ENCODE results near the gene ZSWIM3.
"Not testable (repeated sequence)": the region's sequence is repeated elsewhere in the genome, so short reads cannot be mapped to it uniquely, and the experiment has no call there.

The ZSWIM3 gene

GRCh38 chr20:45866454-45866853, 9.0 kb downstream of the ZSWIM3 start:
- no peak overlapping the region for H3K27ac ChIP-seq (ENCODE audit: low read length)
- no peak overlapping the region for H3K4me3 ChIP-seq (ENCODE audit: low read length)
- H3K9me3 ChIP-seq (ENCODE audit: control insufficient read depth, low read depth, low read length) = no peaks in the 10 kb centered on the region
- H3K27me3 ChIP-seq (ENCODE audit: control insufficient read depth, insufficient read depth, low read length) = no peaks in the 10 kb centered on the region
- H3K4me1 ChIP-seq (ENCODE audit: control insufficient read depth, low read depth, low read length) = no peaks in the 10 kb centered on the region
- H3K9ac ChIP-seq (ENCODE audit: low read length) = no peak overlapping the region
- no peaks in the 10 kb centered on the region for H3K36me3 ChIP-seq (ENCODE audit: control insufficient read depth, low read depth, low read length)

GRCh38 chr20:45867136-45867818, 9.9 kb downstream of the ZSWIM3 start:
- no peaks in the 10 kb centered on the region for H3K9me3 ChIP-seq (ENCODE audit: control insufficient read depth, low read depth, low read length)
- H3K27me3 ChIP-seq (ENCODE audit: control insufficient read depth, insufficient read depth, low read length) = no peaks in the 10 kb centered on the region
- no peak overlapping the region for H3K9ac ChIP-seq (ENCODE audit: low read length)
- H3K4me1 ChIP-seq (ENCODE audit: control insufficient read depth, low read depth, low read length) = no peaks in the 10 kb centered on the region
- no peak overlapping the region for H3K27ac ChIP-seq (ENCODE audit: low read length)
- no peaks in the 10 kb centered on the region for H3K36me3 ChIP-seq (ENCODE audit: control insufficient read depth, low read depth, low read length)
- no peak overlapping the region for H3K4me3 ChIP-seq (ENCODE audit: low read length)

GRCh38 chr20:45867819-45868176, 10.4 kb downstream of the ZSWIM3 start:
- H3K27me3 ChIP-seq (ENCODE audit: control insufficient read depth, insufficient read depth, low read length) = no peaks in the 10 kb centered on the region
- H3K4me1 ChIP-seq (ENCODE audit: control insufficient read depth, low read depth, low read length) = no peaks in the 10 kb centered on the region
- H3K9ac ChIP-seq (ENCODE audit: low read length) = no peak overlapping the region
- no peaks in the 10 kb centered on the region for H3K9me3 ChIP-seq (ENCODE audit: control insufficient read depth, low read depth, low read length)
- H3K27ac ChIP-seq (ENCODE audit: low read length) = no peak overlapping the region
- no peak overlapping the region for H3K4me3 ChIP-seq (ENCODE audit: low read length)
- H3K36me3 ChIP-seq (ENCODE audit: control insufficient read depth, low read depth, low read length) = no peaks in the 10 kb centered on the region

- Histone ChIP-seq H3K27ac (ENCODE audit: low read length) (no peak overlapping the region), H3K4me1 (ENCODE audit: control insufficient read depth, low read depth, low read length) (no peaks in the 10 kb centered on the region), H3K9me3 (ENCODE audit: control insufficient read depth, low read depth, low read length) (no peaks in the 10 kb centered on the region), H3K9ac (ENCODE audit: low read length) (no peak overlapping the region), H3K27me3 (ENCODE audit: control insufficient read depth, insufficient read depth, low read length) (no peaks in the 10 kb centered on the region), H3K36me3 (ENCODE audit: control insufficient read depth, low read depth, low read length) (no peaks in the 10 kb centered on the region), H3K4me3 (ENCODE audit: low read length) (no peak overlapping the region)
Measured at GRCh38 chr20:45872626-45873025, 15.2 kb downstream of the ZSWIM3 start.

GRCh38 chr20:45873409-45874103, 16.1 kb downstream of the ZSWIM3 start:
- H3K27me3 ChIP-seq (ENCODE audit: control insufficient read depth, insufficient read depth, low read length) = no peaks in the 10 kb centered on the region
- H3K9ac ChIP-seq (ENCODE audit: low read length) = no peak overlapping the region
- peaks cover 6% of the 10 kb centered on the region for H3K36me3 ChIP-seq (ENCODE audit: control insufficient read depth, low read depth, low read length)
- H3K9me3 ChIP-seq (ENCODE audit: control insufficient read depth, low read depth, low read length) = no peaks in the 10 kb centered on the region
- H3K4me1 ChIP-seq (ENCODE audit: control insufficient read depth, low read depth, low read length) = no peaks in the 10 kb centered on the region
- no peak overlapping the region for H3K27ac ChIP-seq (ENCODE audit: low read length)
- no peak overlapping the region for H3K4me3 ChIP-seq (ENCODE audit: low read length)

- H3K27ac ChIP-seq (ENCODE audit: low read length); H3K9ac ChIP-seq (ENCODE audit: low read length); H3K4me1 ChIP-seq (ENCODE audit: control insufficient read depth, low read depth, low read length); H3K27me3 ChIP-seq (ENCODE audit: control insufficient read depth, insufficient read depth, low read length); H3K9me3 ChIP-seq (ENCODE audit: control insufficient read depth, low read depth, low read length); H3K4me3 ChIP-seq (ENCODE audit: low read length); H3K36me3 ChIP-seq (ENCODE audit: control insufficient read depth, low read depth, low read length): not testable (repeated sequence)
Measured at GRCh38 chr20:45874104-45874481, 16.7 kb downstream of the ZSWIM3 start.

- H3K4me3 ChIP-seq (ENCODE audit: low read length) = no peak overlapping the region
- H3K27ac ChIP-seq (ENCODE audit: low read length) = no peak overlapping the region
- H3K9ac ChIP-seq (ENCODE audit: low read length) = no peak overlapping the region
- H3K4me1 ChIP-seq (ENCODE audit: control insufficient read depth, low read depth, low read length) = no peaks in the 10 kb centered on the region
- peaks cover 7% of the 10 kb centered on the region for H3K36me3 ChIP-seq (ENCODE audit: control insufficient read depth, low read depth, low read length)
- H3K27me3 ChIP-seq (ENCODE audit: control insufficient read depth, insufficient read depth, low read length) = no peaks in the 10 kb centered on the region
- H3K9me3 ChIP-seq (ENCODE audit: control insufficient read depth, low read depth, low read length) = no peaks in the 10 kb centered on the region
Measured at GRCh38 chr20:45874576-45874975, 17.2 kb downstream of the ZSWIM3 start.

GRCh38 chr20:45878076-45878761, 20.8 kb downstream of the ZSWIM3 start:
- Histone ChIP-seq H3K9ac (ENCODE audit: low read length) (no peak overlapping the region), H3K27me3 (ENCODE audit: control insufficient read depth, insufficient read depth, low read length) (no peaks in the 10 kb centered on the region), H3K36me3 (ENCODE audit: control insufficient read depth, low read depth, low read length) (peaks cover 16% of the 10 kb centered on the region), H3K9me3 (ENCODE audit: control insufficient read depth, low read depth, low read length) (no peaks in the 10 kb centered on the region), H3K4me1 (ENCODE audit: control insufficient read depth, low read depth, low read length) (no peaks in the 10 kb centered on the region), H3K27ac (ENCODE audit: low read length) (no peak overlapping the region), H3K4me3 (ENCODE audit: low read length) (no peak overlapping the region)

GRCh38 chr20:45880988-45881788, 23.8 kb downstream of the ZSWIM3 start, which contains the start of gene ZSWIM1:
Gene ZSWIM1, plus strand, starts transcription at chr20:45881227. Its CDS starts 1,366 bp downstream, at chr20:45882593.
- Histone ChIP-seq H3K27ac (ENCODE audit: low read length) (peak within 1 kb of the TSS; percentile 63), H3K4me1 (ENCODE audit: control insufficient read depth, low read depth, low read length) (no peaks in the 10 kb centered on the region), H3K9ac (ENCODE audit: low read length) (peak within 1 kb of the TSS; percentile 87), H3K4me3 (ENCODE audit: low read length) (peak within 1 kb of the TSS; percentile 99), H3K27me3 (ENCODE audit: control insufficient read depth, insufficient read depth, low read length) (no peaks in the 10 kb centered on the region), H3K9me3 (ENCODE audit: control insufficient read depth, low read depth, low read length) (no peaks in the 10 kb centered on the region), H3K36me3 (ENCODE audit: control insufficient read depth, low read depth, low read length) (peaks cover 28% of the 10 kb centered on the region)

- Histone ChIP-seq H3K9ac (ENCODE audit: low read length) (no peak overlapping the region), H3K27me3 (ENCODE audit: control insufficient read depth, insufficient read depth, low read length) (no peaks in the 10 kb centered on the region), H3K27ac (ENCODE audit: low read length) (no peak overlapping the region), H3K9me3 (ENCODE audit: control insufficient read depth, low read depth, low read length) (no peaks in the 10 kb centered on the region), H3K4me1 (ENCODE audit: control insufficient read depth, low read depth, low read length) (no peaks in the 10 kb centered on the region), H3K4me3 (ENCODE audit: low read length) (no peak overlapping the region), H3K36me3 (ENCODE audit: control insufficient read depth, low read depth, low read length) (peaks cover 30% of the 10 kb centered on the region)
Measured at GRCh38 chr20:45882469-45883099, 25.2 kb downstream of the ZSWIM3 start.

- Histone ChIP-seq H3K36me3 (ENCODE audit: control insufficient read depth, low read depth, low read length) (peaks cover 27% of the 10 kb centered on the region), H3K27me3 (ENCODE audit: control insufficient read depth, insufficient read depth, low read length) (no peaks in the 10 kb centered on the region), H3K9me3 (ENCODE audit: control insufficient read depth, low read depth, low read length) (no peaks in the 10 kb centered on the region), H3K4me1 (ENCODE audit: control insufficient read depth, low read depth, low read length) (no peaks in the 10 kb centered on the region), H3K9ac (ENCODE audit: low read length) (no peak overlapping the region), H3K4me3 (ENCODE audit: low read length) (no peak overlapping the region), H3K27ac (ENCODE audit: low read length) (no peak overlapping the region)
Measured at GRCh38 chr20:45883100-45883469, 25.7 kb downstream of the ZSWIM3 start.

Measured in iPS-18a (cell line).